ENCODE data around the gene GALNT2.

DNA sequence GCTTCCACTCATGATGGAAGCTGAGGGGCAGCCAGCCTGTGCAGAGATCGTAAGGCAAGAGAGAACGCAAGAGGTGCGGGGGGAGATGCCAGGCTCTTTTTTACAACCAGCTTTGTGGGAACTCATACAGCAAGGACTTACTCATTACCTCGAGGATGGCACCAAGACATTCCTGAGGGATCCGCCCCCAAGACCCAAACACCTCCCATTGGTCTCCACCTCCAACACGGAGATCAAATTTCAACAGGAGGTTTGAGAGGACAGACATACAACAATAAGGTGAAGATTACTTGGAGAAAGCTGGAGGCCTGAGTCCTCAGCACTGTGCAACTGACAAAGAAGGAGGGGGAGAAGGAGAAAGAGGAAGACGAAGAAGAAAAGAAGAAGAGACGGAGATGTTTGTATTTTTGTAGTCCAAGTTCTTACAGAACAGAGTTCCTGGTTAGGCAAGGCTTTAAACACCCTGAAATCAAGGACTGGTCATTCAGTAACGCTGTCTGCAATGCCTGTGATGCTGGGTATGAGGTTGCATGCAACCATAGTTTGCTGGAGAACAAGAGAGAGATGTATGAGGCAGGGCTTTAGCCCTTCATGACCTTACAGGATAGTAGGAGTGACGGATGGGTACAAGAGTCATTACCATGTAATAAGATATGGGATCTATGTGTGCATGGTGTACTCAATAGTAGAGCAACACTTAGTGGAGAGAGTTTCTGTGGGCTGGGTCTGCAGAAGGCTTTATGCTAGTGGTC lies 19.7 kb upstream of the GALNT2 start:
- TF ChIP-seq, protein P1, sequence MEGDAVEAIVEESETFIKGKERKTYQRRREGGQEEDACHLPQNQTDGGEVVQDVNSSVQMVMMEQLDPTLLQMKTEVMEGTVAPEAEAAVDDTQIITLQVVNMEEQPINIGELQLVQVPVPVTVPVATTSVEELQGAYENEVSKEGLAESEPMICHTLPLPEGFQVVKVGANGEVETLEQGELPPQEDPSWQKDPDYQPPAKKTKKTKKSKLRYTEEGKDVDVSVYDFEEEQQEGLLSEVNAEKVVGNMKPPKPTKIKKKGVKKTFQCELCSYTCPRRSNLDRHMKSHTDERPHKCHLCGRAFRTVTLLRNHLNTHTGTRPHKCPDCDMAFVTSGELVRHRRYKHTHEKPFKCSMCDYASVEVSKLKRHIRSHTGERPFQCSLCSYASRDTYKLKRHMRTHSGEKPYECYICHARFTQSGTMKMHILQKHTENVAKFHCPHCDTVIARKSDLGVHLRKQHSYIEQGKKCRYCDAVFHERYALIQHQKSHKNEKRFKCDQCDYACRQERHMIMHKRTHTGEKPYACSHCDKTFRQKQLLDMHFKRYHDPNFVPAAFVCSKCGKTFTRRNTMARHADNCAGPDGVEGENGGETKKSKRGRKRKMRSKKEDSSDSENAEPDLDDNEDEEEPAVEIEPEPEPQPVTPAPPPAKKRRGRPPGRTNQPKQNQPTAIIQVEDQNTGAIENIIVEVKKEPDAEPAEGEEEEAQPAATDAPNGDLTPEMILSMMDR (IDR thresholded peaks at IDR 0.05; ENCODE audit: poor library complexity): no peak
- TF ChIP-seq EZH2 (IDR thresholded peaks at IDR 0.05; ENCODE audit: borderline replicate concordance) (no peak), EZH2phosphoT487 (IDR thresholded peaks at IDR 0.05; ENCODE audit: low read depth, severe bottlenecking, unreplicated experiment) (no peak)
